HG03460 (cell line): ENCODE data around the gene EGLN3.

ENCODE experiments used
- ATAC-seq: cut with Tn5 transposase; IDR thresholded peaks from one replicate; pipeline ENCODE4 v1.9.1; 2021; ENCODE audit not compliant: unreplicated experiment

Gene EGLN3

DNA sequence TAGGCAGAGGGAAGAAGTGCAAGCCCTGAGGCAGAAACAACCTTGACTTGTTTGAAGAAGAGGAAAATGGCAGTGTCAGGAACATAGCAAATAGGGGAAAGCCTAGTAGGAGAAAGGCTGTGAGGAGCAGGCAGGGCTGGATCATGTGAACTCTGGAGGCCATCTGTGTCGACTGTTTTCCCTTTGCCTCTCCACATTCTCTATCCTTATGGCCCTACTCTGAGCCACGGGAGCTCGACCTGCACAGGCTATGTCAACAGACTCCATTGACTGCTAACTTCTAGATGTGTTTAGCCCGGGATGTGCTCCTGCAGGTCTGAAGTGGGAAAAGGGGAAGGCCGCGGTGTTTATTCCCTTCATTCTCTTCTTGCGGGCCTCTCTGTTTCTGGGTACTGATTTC lies 35.2 kb downstream of the EGLN3 start:
- no peak for ATAC-seq

DNA sequence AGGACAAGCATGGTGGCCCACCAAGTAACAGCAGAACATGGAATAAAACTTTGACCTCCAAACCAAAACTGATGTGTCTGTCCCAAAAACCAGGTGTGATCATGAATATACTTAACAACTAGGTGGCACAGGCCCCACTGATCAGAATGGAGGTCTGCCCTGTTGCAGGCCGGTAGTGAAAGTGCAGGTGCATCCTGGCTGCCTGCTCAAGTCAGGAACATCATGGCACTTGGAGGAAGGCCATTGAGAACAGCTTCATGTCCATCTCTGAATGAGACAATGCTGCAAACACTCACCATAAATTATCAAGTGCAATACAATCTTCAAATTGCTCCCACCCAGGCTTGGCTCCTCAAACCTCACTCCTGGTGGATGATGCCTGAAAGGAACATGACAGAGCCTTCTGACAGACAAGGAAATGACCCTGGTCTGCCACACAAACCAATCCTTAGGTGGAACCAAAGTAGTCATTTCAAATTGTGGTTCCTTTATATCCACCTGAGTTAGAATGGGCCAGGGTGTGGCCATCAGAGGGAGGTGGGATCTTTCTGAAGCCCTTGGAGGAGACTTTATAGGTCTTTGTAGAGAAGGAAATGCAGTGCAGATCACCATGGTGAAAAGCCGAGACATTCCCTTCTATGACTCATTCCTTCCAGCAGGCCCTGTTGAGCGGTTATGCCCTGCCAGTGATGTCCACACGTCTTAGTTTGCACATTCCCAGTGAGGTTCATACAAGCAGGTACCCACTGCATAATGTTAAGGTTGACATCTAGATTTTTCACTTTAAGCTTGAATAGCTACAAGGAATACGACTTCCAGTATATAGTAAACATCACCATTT lies 36.0 kb downstream of the EGLN3 start:
- ATAC-seq = no peak

DNA sequence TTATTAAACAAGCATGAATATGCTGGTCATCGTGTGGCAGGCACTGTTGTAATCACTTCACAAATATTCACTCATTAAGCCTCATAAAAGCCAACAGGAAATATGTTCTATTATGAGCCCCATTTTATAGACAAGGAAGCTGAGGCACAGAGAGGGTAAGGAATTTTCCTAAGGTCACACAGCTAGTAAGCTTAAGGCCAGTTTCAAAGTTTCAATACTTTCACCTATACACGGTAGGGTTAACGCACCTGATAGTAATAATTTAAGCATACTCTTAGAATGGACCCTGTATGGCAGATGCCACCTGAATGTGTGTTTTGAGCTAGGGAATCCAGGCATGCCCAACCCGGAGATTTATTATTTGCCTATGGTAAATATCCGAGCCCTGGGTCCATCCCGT lies 39.8 kb downstream of the EGLN3 start:
- ATAC-seq = no peak

DNA sequence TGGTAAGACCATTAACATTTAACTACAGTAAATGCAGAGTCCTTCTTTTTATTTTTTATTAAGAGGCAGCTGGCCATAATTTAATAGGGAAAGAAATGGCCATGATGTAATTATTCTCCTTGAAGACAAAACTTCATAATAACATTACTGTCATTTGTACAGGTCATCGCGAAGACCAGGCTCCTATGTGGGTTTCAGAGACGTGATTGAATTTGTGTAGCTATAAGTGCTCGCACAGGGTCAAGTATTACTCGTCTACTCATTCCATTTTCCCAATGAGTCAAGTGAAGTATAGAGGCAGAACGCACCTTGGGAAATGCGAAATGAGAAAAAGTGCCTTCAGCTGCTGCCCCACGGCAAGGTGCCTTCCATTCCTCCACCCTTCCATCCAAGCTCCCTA lies 40.4 kb downstream of the EGLN3 start:
- no peak for ATAC-seq

DNA sequence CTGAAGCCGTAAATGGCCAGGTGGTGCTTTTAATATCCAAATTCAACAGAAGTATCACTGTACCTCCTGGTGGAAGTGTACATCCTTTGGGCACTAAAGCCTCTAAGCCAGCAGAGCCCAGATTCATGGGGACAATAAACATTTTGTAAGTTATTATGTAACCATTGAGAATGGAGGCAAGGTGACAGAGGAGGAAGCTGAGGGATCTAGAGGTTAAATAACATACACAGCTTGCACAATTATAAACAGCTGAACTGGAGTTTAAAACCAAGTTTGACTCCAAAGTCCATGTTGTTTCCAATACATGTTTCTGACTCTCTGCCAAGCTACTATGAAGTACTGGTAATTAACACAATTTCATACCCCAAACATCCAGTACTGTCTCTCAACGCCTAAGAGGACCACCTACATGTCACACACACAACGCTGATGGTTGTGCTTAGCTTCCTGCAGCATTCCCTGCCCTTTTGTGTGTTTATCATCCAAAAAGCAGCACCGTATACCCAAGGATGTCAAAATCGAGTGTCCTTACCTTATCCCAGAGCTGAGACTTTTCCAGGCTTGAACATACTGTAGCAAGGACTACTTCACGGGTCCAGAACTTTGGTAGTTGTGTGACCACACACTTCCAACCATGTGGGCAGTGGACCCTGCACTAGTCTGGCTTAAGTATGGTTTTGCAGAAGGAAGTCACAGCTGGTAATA lies 41.3 kb downstream of the EGLN3 start:
- ATAC-seq = no peak

DNA sequence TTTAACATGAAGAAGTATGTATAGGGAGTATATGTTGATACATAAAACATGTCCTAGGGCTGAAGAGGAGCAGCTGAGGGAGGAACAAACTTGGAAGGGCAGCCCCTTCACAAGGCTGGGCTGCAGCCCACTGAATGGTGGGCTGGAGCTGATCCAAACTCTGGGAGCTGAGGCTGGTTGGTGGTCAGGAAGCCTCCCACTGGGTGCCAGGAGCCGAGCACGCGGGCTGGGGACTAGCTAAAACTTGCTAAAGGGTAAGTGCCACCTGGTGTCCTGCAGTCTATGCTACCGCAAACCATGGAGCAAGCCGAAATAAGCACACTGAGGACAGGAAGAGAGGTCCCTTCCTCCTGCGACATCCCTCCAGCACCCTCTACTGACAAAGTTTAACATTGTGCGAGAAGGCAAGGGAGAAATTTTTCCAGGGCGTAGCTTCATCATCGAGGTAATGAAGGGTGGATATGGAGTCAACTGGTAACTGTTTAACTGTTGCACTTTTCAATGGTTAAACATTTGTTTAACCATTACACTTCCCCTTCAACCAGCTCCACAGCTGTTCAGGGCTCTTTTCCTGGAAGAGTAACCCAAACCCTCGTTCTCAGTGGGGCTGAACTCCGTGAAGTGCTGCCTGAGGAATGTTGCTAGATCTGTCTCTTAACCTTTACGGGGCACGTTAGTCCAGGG lies 42.2 kb downstream of the EGLN3 start:
- ATAC-seq = no peak

DNA sequence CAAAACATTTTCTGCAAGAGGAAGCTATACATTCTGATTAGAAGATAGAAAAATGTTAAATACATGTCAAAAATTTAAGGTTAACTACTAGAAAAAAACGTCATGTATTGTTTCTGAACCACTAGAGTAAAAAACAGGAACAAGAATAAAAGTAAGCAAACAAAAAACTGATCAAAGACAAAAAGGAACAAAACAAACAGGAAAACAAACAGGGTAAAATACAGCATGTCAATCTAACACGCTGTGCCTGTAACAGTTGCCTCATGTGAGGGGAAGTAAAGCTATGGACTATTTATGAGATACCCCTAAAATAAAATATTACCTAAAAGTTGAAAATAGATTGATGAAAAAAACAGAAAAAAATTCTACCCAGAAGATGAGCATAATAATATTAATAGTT lies 43.9 kb downstream of the EGLN3 start:
- no peak for ATAC-seq

DNA sequence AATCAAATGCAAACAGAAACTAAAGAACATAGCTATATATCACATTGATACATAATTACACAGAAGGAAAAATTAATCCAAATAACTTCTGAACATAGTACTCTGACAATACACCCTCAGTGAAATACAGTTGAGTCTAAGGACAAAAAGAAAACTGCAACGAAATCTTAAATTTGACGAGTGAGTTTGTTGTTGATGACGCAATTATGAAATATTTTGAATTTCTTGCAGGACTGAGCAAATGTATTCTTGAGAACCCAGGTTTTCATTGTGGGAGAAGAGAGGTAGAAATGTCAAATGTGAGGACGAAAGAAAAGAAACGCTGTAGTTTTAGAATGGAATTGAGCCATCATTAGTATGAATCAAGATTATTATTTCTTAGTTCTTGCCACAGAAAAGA lies 46.3 kb downstream of the EGLN3 start:
- no peak for ATAC-seq

DNA sequence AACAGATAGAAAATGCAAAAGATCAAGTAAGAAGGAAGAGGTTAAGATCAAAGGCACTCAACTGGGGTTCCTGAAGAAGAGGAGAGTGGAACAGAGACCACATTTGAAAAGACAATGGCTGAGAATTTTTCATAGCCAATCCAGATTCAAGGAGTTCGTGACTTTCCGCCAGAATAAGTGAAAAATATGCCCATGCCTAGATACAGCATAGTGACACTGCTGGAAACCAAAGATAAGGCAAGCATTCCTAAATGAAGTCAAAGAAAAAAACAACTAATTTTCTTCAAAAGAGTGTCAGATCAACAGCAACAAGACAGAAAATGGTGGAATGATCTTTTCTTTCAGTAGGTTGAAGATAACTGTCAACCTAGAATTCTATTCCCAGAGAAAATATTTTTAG lies 47.5 kb downstream of the EGLN3 start:
- no peak for ATAC-seq

DNA sequence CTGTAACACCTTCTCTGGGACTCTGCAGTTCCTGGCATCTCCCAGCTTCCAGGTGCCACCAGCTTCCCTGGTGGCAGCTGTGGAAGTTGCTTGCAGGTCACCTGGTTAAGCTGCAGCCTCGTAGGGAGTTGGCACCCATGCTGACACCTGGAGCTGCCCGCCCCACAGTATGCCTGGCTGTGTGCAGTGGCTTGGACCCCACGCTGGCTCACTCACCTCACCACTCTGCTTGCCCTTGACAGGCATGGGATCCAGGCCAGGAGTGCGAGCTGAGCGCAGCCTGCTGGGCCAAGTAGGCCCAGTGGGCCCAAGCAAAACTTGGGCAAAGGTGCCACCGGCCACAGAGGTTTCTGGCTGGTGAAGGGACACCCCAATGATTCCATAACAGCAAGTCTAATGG lies 48.5 kb downstream of the EGLN3 start:
- no peak for ATAC-seq

DNA sequence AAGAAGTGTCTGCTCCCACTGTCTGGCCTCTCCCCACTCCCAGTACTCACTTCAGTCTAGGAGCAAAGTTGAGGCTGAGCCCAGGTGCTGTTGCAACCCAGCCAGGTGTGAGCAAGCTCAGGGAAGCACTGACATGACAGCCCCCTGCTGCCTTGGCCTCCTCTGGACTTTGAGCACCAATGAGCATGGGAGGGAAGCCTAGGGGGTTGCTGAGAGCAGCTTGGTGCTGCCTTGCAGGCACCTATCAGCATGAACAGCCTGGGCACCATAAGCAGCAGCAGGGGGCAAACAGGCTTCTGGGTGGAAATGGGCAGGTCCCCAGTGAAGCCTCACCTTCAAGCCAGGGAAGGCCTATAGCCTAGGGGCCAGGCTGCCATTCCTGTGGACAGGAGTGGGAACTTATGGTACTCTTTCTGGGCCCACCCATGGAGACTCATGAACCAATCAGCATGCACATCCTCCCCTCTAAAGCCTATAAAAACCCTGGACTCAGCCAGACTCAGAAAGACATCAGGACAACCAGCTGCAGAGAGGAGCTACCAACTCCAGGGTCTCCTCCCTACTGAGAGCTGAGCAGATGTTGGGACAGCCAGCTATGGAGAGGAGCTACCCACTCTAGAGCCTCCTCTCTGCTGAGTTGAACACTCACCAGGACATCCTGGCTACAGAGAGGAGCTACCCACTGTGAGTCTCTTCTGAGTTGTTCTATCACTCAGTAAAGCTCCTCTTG lies 49.3 kb downstream of the EGLN3 start:
- ATAC-seq = no peak

DNA sequence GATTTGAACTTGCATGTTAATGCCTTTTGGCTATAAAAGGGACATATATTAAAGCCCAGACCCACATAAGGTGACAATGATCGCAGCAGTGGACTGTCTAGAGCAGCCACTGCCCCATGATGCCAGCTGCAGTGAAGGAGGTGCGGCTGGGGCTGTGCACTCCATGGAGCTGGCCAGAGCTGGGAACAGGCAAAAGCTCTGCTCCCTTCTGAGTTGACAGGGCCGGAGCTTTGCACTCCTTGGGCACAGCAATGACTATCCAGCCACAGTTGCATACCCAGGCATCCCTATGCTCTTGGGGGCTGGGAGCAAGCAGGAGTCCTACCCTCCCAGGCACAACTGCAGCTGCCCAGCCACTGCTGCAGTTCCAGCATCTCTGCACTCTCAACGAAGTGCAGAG lies 50.2 kb downstream of the EGLN3 start:
- ATAC-seq = no peak

DNA sequence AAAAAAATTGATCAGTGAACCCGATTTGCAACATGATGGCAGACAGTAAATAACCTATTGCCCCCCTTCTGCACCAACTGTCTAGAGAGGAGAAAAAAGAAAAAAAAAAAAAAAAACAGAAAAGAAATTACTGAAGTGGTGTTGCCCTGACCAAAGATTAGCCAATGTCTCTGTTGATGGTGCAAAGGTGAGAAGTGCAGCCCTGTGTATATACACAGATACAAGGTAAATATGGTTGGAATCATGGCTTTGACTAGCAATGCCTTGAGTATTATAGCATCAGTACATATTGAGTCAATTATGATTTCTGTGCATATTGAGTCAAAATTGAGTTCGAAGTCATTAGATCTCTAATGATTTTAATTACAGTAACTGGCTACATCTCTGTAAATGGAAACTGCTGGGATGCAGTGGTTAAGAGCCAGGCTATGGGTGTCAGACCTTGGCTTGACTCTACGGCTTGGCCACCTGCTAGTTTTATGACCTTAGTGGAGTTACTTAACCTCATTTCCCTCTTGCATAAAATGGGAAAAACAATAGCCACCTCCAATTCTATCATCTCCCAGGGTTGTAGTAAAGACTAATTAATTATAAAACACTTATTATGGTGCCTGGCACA lies 51.0 kb downstream of the EGLN3 start:
- no peak for ATAC-seq

DNA sequence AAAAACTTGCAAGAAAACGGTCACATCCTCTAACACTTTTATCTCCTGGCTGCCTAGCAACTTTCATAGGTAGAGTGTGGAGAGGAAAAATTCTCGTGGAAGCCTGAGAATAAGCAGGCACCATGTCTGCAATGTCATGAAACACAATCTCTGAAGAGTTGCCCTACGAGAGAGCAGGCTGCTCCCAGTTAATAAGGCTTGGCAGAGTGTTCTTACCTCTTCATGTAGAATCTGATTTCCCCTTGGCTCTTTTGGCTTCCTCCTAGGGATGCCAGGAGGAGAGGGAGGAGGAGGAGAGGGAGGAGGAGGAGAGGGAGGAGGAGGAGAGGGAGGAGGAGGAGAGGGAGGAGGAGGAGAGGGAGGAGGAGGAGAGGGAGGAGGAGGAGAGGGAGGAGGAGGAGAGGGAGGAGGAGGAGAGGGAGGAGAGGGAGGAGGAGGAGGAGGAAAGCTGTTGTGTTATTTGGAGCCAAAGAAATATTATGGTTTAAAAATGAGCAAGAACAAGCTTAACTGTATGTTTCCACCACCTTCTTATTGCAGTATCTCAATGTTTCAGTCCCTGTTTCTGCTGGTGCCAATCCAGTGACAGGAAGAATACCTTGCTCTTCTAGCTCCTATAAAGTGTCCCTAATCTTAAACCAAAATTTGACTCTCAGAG lies 52.9 kb downstream of the EGLN3 start:
- ATAC-seq = no peak

DNA sequence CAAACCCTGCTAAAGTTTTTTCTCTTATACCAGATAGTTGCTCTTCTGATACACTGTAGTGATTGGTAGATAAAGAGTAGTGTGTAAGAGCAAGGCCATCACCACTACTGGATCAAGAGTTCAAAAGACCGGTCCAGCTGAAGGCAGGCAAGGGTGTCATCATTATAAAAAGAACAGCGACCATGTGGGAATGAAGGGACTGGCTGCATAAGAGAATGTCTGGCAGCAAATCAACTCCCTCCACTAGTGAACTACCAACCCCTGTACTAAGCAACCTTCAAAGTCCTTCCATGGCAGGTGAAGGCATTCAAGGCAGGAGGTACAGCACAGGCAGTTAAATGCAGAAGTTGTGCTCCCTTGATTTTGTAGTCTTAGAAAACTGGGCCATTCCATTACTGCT lies 53.5 kb downstream of the EGLN3 start:
- no peak for ATAC-seq

DNA sequence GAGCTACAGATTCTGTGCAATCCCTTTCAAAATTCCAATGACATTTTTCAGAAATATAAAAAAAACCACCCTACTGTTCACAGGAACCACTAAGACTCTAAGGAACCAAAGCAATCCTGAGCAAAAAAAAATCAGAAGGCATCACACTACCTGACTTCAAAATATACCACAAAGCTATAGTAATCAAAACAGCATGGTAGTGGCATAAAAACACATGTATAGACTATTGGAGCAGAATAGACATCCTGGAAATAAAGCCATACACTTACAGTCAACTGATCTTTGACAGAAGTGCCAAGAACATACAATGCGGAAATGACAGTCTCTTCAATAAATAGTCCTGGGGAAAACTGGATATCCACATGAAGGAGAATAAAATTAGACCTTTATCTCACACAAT lies 56.5 kb downstream of the EGLN3 start:
- no peak for ATAC-seq

DNA sequence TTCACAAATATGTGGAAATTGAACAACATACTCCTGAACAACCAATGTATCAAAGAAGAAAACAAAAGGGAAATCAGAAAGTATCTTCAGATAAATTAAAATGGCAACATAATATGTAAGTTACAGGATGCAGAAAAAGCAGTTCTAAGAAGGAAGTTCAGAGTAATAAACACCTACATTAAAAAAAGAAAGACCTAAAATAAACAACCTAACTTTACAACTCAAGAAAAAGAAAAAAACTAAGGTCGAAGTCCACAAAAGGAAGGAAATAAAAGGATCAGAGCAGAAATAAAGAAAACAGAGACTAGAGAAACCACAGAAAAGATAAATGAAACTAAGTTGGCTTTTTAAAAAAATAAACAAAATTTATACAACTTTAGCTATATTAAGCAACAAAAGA lies 59.2 kb downstream of the EGLN3 start:
- no peak for ATAC-seq

DNA sequence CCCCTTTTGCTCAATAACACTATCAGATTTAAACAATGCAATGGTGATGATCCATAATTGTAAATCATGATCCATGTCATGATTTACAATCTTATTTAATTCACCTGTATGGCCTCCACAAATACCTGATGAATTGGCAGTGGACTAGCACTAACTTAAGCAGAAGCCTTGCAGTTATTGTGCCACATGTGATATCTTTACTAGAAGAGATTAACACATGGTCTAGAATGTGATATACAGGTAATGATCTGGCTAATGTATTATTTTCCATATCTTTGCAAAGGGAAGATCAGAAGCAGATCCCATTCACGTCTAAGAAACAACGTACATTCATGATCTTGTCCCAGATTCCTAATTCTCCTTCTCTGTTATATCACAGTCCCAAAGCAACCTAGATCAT lies 66.0 kb downstream of the EGLN3 start:
- no peak for ATAC-seq

DNA sequence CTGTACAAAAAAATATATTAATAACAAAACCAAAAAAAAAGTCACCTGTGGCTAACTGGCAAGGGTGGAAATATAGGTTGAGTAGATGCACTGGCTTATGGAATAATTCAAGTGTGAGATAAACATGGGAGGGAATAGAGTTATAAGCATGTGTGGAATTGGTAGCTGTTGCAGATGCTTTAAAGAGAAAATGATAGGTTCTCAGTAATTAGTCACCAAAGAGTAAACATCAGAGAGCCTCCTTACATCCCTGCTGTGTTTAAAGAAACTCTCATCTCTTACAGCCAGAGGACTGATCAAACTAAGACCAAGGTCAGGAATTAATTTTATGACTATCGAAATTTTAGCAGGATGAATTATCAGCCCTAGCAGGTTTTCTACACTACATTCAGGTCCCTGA lies 70.5 kb downstream of the EGLN3 start:
- ATAC-seq = no peak

DNA sequence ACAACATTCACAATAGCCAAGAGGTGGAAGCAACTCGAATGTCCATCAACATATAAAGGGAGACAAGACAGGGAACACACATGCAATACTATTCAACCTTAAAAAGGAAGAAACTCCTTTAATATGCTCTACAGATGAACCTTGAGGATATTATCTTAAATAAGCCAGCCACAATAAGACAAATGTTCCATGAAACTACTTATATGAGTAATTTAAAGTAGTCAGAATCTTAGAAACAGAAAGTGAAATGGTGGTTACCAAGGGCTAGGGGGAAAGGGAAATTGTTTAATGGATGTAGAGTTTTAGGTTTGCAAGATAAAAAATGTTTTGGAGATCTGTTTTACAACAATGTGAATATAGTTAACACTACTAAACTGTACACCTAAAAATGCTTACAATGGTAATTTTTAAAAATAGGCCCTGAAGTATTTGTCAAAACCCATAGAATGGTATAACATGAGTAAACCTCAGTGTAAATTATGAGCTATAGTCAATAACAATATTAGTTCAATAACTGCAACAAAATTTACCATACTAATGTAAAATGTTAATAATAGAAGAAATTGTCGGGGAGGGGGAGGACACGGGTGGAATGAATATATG lies 71.1 kb downstream of the EGLN3 start:
- ATAC-seq = no peak
